Measurements from ENCODE around the gene C22orf23.

DNA sequence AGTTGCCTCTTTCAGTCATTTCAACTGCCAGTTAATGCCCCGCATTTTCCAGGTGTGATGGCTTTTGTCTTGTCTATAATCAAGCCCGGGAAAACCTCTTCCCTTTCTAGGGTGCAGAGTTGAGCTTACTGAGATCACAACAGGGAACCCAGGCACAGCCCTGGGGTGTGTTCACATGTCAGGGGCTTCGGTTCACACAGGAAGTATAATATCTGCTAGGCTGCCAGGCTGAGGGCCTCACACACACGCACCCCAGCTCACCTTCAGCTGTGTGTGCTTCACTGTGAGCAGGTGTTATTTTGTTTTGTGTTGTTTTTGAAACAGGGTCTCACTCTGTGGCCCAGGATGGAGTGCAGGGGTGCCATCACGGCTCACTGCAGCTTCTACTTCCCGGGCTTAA is 40.6 kb upstream of the C22orf23 start:
- TF ChIP-seq, protein P1, sequence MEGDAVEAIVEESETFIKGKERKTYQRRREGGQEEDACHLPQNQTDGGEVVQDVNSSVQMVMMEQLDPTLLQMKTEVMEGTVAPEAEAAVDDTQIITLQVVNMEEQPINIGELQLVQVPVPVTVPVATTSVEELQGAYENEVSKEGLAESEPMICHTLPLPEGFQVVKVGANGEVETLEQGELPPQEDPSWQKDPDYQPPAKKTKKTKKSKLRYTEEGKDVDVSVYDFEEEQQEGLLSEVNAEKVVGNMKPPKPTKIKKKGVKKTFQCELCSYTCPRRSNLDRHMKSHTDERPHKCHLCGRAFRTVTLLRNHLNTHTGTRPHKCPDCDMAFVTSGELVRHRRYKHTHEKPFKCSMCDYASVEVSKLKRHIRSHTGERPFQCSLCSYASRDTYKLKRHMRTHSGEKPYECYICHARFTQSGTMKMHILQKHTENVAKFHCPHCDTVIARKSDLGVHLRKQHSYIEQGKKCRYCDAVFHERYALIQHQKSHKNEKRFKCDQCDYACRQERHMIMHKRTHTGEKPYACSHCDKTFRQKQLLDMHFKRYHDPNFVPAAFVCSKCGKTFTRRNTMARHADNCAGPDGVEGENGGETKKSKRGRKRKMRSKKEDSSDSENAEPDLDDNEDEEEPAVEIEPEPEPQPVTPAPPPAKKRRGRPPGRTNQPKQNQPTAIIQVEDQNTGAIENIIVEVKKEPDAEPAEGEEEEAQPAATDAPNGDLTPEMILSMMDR (IDR thresholded peaks at IDR 0.05), result no peak
- TF ChIP-seq POLR2AphosphoS5 (IDR thresholded peaks at IDR 0.05) (no peak), EP300 (IDR thresholded peaks at IDR 0.05) (no peak), POLR2A (IDR thresholded peaks at IDR 0.05) (no peak)
